ENCODE results near the gene ZMYND8.

ZMYND8 gene

GRCh38 chr20:47224857-47225256, 131.6 kb downstream of the ZMYND8 start:
- CTCF ChIA-PET, result no interaction called here
- no peak for TF ChIP-seq IKZF3 (tag by site-specific recombination; IDR thresholded peaks at IDR 0.05)
- no peak for TF ChIP-seq ZNF140 (tag by site-specific recombination; IDR thresholded peaks at IDR 0.05)
- no peak for TF ChIP-seq ZSCAN23 (tag by site-specific recombination; IDR thresholded peaks at IDR 0.05)
- TF ChIP-seq ZNF10 (tag by site-specific recombination; IDR thresholded peaks at IDR 0.05), result no peak
- TF ChIP-seq HOXD13 (CRISPR knock-in tag; IDR thresholded peaks at IDR 0.05; ENCODE audit: borderline replicate concordance), result no peak
- no peak for TF ChIP-seq ZNF292 (tag by site-specific recombination; IDR thresholded peaks at IDR 0.05; ENCODE audit: borderline replicate concordance, low read depth)
- TF ChIP-seq ZSCAN16 (tag by site-specific recombination; IDR thresholded peaks at IDR 0.05), result no peak
- no peak for TF ChIP-seq ZNF624 (tag by site-specific recombination; IDR thresholded peaks at IDR 0.05)
- TF ChIP-seq ZNF302 (tag by site-specific recombination; IDR thresholded peaks at IDR 0.05; ENCODE audit: low read depth), result no peak
- no peak for TF ChIP-seq ZNF324 (tag by site-specific recombination; IDR thresholded peaks at IDR 0.05)
- TF ChIP-seq ZNF211 (tag by site-specific recombination; IDR thresholded peaks at IDR 0.05; ENCODE audit: low read depth), result no peak
- no peak for TF ChIP-seq ZNF433 (tag by site-specific recombination; IDR thresholded peaks at IDR 0.05; ENCODE audit: low read depth)
- no peak for TF ChIP-seq ZFP37 (tag by site-specific recombination; IDR thresholded peaks at IDR 0.05)
- POLR2A ChIA-PET, result no interaction called here
- Histone ChIP-seq H3K9me3 (ENCODE audit: control insufficient read depth, insufficient read depth, low read depth, low read length) (no peaks in the 10 kb centered on the region), H3K4me3 (ENCODE audit: low read depth, low read length) (no peak overlapping the region), H3K36me3 (ENCODE audit: control insufficient read depth in 2 of 2, insufficient read depth in 1 of 2, low read length in 2 of 2) (peaks cover 36 to 85% of the 10 kb centered on the region in 2 experiments), H3K4me1 (ENCODE audit: control insufficient read depth, insufficient read depth, low read length) (no peaks in the 10 kb centered on the region), H3K27ac (ENCODE audit: extremely low read depth, low read depth, low read length) (no peak overlapping the region)

- TF ChIP-seq ZNF658 (tag by site-specific recombination; IDR thresholded peaks at IDR 0.05), result no peak
- TF ChIP-seq ZNF518A (tag by site-specific recombination; conservative IDR thresholded peaks at IDR 0.05; ENCODE audit: low read depth), result no peak
- no peak for TF ChIP-seq ZNF433 (tag by site-specific recombination; IDR thresholded peaks at IDR 0.05; ENCODE audit: low read depth)
- no peak for TF ChIP-seq ZNF324 (tag by site-specific recombination; IDR thresholded peaks at IDR 0.05)
- no peak for TF ChIP-seq HOXA7 (CRISPR knock-in tag; IDR thresholded peaks at IDR 0.05; ENCODE audit: borderline replicate concordance)
- no peak for TF ChIP-seq ZNF626 (tag by site-specific recombination; IDR thresholded peaks at IDR 0.05)
- H3K27ac ChIP-seq (ENCODE audit: extremely low read depth, low read depth, low read length), result no peak overlapping the region
- no peaks in the 10 kb centered on the region for H3K9me3 ChIP-seq (ENCODE audit: control insufficient read depth, insufficient read depth, low read depth, low read length)
- H3K36me3 ChIP-seq (ENCODE audit: control insufficient read depth in 2 of 2, insufficient read depth in 1 of 2, low read length in 2 of 2), result peaks cover 36 to 85% of the 10 kb centered on the region in 2 experiments
- ChIA-PET CTCF (no interaction called here), POLR2A (no interaction called here)
- H3K4me3 ChIP-seq (ENCODE audit: low read depth, low read length), result no peak overlapping the region
- H3K4me1 ChIP-seq (ENCODE audit: control insufficient read depth, insufficient read depth, low read length), result no peaks in the 10 kb centered on the region
Observed at GRCh38 chr20:47224300-47224791, 132.2 kb downstream of the ZMYND8 start.

- CTCF ChIA-PET, result no interaction called here
Observed at GRCh38 chr20:47223896-47224295, 132.6 kb downstream of the ZMYND8 start.

More at GRCh38 chr20:47223896-47224295, 132.6 kb downstream of the ZMYND8 start:
- peaks cover 34 to 81% of the 10 kb centered on the region in 2 experiments for H3K36me3 ChIP-seq (ENCODE audit: control insufficient read depth in 2 of 2, insufficient read depth in 1 of 2, low read length in 2 of 2)
- no peak overlapping the region for H3K27ac ChIP-seq (ENCODE audit: extremely low read depth, low read depth, low read length)
- no peaks in the 10 kb centered on the region for H3K9me3 ChIP-seq (ENCODE audit: control insufficient read depth, insufficient read depth, low read depth, low read length)
- TF ChIP-seq ZSCAN16 (tag by site-specific recombination; IDR thresholded peaks at IDR 0.05), result no peak
- no peak for TF ChIP-seq ZNF473 (tag by site-specific recombination; IDR thresholded peaks at IDR 0.05)
- no peak for TF ChIP-seq ZNF677 (tag by site-specific recombination; IDR thresholded peaks at IDR 0.05)
- TF ChIP-seq ZBTB48 (tag by site-specific recombination; IDR thresholded peaks at IDR 0.05), result no peak
- TF ChIP-seq ZBTB8A (tag by site-specific recombination; IDR thresholded peaks at IDR 0.05), result no peak
- TF ChIP-seq ZNF302 (tag by site-specific recombination; IDR thresholded peaks at IDR 0.05; ENCODE audit: low read depth), result no peak
- no peak for TF ChIP-seq ZNF19 (tag by site-specific recombination; IDR thresholded peaks at IDR 0.05; ENCODE audit: low read depth)
- TF ChIP-seq CTCF (tag by site-specific recombination; IDR thresholded peaks at IDR 0.05), result no peak
- no peak for TF ChIP-seq KLF8 (tag by site-specific recombination; IDR thresholded peaks at IDR 0.05)
- no peak for TF ChIP-seq ZBTB1 (tag by site-specific recombination; IDR thresholded peaks at IDR 0.05)
- no peak overlapping the region for H3K4me3 ChIP-seq (ENCODE audit: low read depth, low read length)
- POLR2A ChIA-PET, result no interaction called here
- H3K4me1 ChIP-seq (ENCODE audit: control insufficient read depth, insufficient read depth, low read length), result no peaks in the 10 kb centered on the region

All from HEK293 (cell line).